HG03378 (cell line): Measurements from ENCODE around the gene HOXA10.
A peak's percentile ranks its signal among the peaks of the same experiment; 100 is the strongest.

ENCODE experiments used
- ATAC-seq: cut with Tn5 transposase; IDR thresholded peaks from one replicate; pipeline ENCODE4 v1.9.1; 2021; ENCODE audit warnings: mild to moderate bottlenecking, moderate library complexity; ENCODE audit not compliant: unreplicated experiment

Gene HOXA10

GRCh38 chr7:27157702-27158431 lies 16.3 kb downstream of the HOXA10 start:
- ATAC-seq, result no peak

DNA sequence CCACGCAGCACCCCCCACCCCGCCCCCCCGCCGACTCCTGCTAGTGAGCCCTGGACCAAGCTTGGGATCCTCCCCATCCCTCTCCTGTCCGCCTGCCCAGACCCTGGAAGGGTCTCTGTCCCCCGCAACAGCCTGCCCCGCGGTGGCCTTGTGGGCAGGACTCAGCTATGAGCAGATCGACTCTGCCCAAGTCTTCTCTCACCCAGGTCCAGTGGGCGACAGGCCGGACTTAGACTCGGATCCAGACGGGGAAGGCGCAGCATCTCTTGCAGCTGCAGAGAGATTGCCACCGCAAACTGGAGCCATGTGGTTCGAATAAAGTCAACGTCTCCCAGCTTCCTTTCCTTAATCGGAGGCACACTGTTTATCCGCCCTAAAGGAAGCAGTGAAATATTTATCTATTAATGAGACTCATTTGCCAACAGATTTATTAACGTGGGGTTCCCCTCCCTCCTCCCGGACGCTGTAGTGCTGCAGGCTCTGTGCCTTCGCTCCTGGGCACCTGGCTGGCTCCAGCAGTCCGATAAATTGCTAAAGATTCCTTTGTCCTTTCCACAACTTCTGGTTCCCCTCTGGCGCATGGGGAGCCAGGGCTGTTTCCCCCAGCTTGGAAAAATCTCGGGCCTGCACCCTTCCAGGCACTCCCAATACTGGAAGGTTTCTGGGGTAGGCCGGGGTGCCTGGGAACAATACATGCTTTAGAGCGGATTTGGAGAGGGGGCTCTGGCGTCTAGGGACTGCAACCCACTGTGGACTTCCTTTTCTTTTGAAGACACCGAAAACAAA lies 17.0 kb downstream of the HOXA10 start:
- ATAC-seq, result no peak

DNA sequence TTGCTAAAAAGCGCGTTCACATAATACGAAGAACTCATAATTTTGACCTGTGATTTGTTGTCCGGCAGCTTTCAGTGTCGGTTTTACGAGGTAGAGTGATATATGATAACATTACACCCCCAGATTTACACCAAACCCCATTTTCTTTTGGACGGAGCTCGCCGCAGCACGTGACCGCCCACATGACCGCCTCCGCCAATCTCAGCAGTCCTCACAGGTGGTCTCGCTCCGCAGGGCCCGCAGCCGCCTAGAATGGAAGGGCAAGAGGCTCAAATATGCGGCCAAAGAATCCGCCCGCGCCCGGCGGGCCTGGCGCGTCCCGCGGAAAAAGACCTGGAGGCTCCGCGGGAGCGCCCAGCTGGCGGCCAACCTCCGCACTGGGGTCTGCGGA lies 17.6 kb downstream of the HOXA10 start, which contains the start of gene HOXA7:
Gene HOXA7 (minus strand): TSS at position 168 of the 391 bp plus-strand sequence. CDS start 130 bp downstream, at position 38.
- no peak for ATAC-seq

DNA sequence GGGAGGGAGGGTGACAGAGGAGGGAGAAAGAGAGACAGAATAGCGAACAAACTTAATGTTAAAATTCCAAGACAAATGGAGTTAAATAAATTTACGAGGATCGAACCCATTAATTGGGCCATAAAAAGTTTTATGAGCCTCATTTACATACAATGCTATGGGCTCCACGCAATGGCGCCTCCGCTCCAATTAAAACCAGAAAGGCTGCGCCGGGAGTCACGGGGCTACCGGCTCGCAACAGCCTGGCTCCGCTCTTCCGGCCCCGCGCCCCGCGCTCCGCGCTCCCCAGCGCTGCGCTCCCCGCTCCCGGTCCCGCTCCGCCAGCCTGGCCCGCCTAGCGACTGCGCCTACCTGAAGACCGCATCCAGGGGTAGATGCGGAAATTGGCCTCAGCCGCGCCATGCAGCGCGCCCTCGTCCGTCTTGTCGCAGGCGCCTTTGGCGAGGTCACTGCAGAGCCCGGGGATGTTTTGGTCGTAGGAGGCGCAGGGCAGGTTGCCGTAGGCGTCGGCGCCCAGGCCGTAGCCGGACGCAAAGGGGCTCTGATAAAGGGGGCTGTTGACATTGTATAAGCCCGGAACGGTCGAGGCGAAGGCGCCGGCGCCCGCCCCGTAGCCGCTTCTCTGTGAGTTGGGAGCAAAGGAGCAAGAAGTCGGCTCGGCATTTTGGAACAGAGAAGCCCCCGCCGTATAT lies 18.2 kb downstream of the HOXA10 start:
- no peak for ATAC-seq

DNA sequence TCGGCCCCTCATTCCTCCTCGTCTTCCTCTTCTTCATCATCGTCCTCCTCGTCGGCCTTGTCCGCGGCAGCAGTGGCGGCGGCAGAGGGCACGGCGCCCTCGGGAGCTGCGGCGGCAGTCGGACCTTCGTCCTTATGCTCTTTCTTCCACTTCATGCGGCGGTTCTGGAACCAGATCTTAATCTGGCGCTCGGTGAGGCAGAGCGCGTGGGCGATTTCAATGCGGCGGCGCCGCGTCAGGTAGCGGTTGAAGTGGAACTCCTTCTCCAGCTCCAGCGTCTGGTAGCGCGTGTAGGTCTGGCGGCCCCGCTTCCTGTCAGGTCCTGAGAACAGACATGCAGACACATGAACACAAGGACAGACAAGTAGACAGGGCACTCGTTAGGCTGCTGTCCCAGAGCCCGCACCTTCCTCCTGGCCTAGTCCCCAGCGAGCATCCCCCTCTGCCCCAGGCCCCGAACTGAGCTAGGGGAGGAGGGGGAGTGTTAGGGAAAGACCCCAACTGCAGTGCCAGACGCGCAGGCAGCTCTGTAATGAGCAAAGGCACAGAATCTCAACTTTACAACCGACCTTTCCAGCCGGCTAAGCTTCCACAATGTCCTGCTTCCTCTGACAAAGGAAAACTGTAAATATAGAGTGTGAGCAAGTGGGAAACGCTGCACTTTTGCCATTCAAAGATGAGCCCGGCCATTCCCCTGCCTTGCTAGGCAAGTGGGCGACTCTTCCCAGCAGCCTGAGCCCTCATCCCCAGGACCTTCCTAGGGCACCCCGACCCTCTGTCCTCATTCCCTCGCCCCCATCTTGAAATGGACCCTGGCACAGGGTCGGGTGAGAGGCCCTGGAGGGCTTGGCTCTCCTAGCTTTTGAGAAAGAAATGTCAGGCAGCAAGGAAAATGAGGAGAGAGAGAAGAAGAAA lies 19.0 kb downstream of the HOXA10 start:
- no peak for ATAC-seq

GRCh38 chr7:27154369-27154768 lies 19.8 kb downstream of the HOXA10 start:
- ATAC-seq, result no peak

- no peak for ATAC-seq
Observed at GRCh38 chr7:27153526-27153925, 20.6 kb downstream of the HOXA10 start.

DNA sequence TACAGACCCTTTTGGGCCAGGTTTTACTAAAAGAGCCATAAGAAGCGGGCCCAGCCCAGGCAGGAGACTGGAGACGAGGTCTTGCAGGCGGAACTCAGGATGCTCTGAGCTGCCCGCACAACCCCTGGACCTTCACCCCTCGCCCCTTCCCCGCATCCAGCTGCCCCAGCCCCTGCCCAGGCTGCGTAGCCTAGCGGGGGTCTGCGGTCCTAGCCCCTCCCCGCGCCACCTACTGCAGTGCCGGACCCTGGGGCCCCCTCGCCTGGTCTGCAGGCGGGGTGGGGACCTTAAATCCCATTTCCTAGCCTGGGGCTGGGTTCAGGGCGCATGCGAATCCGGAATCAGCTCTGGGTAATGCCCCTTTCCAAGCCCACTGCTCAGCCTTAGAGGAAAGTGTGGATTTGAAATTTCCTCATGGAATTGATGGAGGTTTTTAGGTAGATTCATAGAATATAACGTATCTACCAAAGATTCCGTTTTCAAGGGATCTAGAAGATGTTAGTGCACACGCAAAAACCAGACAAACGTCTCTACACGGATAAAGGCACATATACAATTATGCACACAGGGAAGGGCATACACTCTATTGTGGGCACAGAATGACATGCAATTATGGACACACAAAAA lies 21.2 kb downstream of the HOXA10 start:
- no peak for ATAC-seq

GRCh38 chr7:27151931-27152815 lies 21.9 kb downstream of the HOXA10 start, which contains the start of gene HOXA3:
Gene HOXA3 (minus strand): TSS chr7:27152583. CDS start chr7:27110640, 41,943 bp downstream.
- no peak for ATAC-seq

GRCh38 chr7:27151341-27151930 lies 22.7 kb downstream of the HOXA10 start:
- no peak for ATAC-seq

DNA sequence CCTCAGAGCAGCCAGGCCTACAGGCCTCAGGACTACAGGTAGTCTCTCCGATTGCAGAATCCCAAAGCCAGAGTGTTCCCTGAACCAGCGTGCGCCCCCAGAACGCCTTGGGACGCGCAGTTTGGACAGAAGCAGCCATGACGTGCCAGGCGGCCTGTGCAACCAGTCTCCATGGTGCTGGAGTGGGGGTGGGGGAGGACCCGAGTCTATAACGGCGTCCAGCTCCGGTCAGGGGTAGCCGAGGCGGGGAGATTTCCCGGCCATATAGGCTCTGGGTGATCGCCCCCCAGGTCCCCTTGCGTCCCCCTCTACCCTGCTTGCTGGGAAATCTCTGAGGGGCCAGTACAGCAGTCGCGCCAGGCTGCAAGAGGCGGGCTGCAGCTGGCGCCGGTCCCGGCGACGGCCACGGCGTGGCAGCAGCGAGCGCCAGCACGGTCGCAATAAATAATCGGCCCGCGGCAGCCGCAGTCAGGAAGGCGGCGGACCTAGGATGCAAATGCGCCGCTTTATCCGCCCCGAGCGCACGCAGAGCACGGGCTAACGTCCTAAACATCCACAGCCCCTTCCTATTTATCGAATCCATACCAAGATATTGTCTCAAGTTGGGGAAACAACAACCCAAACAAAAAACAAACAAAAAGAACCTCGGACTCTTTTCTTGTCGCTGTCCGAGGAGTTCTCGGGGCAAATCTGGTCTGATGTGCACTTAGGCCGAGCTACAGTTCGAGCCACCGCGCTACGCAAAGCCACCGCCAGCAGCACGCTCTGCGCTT lies 23.4 kb downstream of the HOXA10 start:
- ATAC-seq, result peak; percentile 59

DNA sequence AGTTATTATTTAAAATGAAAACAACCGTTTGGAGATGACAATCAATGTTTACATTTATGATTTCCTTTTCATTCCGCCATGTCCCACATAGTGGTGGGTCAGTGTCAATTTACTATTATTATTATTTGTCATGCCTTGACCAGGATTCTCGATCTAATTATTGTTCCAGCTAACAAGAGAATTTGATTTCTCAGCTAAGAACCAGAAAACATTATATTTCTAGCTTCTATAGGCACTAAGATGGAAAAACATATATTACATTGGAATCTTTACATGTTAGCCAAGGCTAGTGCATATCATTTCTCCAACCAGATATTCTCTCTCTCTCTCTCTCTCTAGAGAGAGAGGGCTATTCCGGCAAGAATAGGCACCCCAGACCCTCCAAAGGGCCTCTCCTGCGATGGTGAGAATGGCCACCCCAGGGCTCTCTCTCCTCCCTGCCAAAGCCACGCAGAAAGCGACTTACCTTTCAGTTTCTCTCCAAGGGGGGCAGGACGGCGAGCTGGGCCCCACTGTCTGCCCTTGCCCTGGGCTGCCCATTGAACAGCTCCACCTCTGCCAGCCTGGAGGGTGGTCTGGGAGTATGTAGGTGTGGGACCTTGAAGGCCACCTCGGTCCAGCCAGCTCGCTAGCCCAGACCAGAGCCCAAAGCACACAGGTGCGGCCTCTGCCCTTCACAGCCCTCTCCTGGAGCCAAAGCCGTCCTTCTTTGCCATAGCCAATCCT lies 24.1 kb downstream of the HOXA10 start:
- ATAC-seq, result no peak

DNA sequence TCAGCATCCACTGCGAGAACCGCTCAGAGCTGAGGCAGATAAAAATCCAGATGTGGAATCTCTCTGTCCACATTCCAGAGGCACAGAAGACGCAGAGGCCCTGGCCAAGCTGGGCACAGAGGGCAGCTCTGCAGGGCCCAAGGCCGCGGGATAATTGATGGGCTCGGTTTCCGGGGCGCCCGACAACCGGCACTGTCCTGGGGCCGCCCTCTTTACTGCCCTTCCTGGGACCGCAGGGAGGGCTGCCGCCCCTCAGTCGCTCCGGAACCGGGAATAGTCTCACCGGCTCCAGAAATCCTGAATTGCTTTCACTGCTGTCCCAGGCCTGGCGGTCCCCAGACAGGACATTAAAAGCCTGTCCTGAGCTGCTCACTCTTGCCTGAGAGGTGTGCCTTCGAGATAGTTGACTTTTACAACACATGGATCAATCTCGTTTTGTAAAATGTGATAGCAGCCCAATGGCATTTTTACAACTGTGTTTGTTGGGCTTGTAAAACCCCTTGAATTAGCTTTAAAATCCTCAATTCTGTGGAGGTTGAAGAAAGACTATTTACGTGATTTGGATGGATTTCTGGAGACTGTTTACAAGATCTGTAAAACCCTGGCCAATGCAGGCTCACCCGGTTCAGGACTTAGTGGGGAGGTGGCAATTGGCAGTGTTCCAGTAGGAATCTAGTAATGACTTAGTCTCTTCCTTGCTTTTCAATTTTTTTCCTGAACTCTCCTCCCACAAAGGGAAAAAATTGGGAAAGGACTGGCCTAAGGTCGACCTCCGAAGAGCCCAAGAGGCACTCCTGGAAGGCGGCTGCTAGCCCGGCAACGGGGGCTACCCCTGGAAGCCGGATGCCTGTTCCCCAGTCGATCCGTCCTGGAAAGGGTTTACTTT lies 25.1 kb downstream of the HOXA10 start:
- ATAC-seq, result no peak

- ATAC-seq, result no peak
Observed at GRCh38 chr7:27148031-27148755, 25.9 kb downstream of the HOXA10 start.

DNA sequence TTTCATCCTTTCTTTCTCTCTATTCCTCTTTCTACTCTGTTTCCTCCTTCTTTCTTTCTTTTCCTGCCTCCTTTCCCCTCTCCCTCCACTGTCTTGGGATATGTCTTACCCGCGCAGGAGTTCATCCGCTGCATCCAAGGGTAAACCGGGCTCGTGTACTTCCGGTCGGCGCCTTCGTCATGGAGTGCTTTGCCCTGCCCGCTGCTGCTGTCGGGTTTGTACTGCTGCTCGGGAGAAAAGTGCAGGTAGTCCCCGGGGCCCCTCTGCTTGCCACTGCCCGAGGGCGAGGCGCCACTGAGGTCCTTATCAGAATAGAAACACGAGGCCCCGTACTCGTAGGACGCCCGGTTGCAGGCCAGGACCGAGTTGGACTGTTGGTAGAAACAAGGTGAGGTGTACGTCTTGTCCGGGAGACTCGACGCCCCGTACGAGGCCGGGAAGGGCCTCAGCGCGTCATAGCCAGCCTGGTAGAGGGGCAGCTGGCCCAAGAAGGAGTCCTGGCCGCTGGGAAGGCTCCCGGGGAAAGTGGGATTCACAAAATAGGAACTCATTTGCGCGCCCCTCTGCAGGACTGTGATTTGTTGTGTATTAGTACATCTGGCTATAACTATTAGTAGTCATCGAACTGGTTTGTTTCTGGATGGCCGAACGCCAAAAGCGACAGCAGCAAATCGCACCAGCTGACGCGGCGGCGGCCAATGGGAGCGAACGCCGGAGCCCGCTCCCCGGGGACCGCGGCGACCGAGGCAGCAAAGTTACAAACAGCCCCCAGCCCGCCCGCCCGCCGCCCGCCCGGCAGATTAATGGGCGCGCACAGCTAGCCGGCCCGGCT lies 26.7 kb downstream of the HOXA10 start, which contains the start of gene HOXA6:
Gene HOXA6 (minus strand): TSS at position 576 of the 832 bp plus-strand sequence. CDS start 25 bp downstream, at position 551.
- no peak for ATAC-seq
